Lower leg skin (tissue), 3 donors: Measurements from ENCODE around the gene DOCK11.

Source experiments
- CTCF ChIP-seq, 3 donors: fragments of 450-650 bp; IDR thresholded peaks; one replicate each; pipeline ENCODE4 v1.5.1; 2016; ENCODE audit warnings: antibody characterized with exemption in 3 of 3, mild to moderate bottlenecking in 3 of 3, moderate library complexity in 2 of 3
- POLR2A ChIP-seq, 2 donors: fragments of 450-650 bp; IDR thresholded peaks; one replicate each; pipeline ENCODE4 v1.6.1; 2016 to 2017; ENCODE audit warnings: antibody characterized with exemption in 2 of 2, mild to moderate bottlenecking in 1 of 2, moderate library complexity in 1 of 2

- no peak for TF ChIP-seq CTCF (IDR thresholded peaks at IDR 0.05)
- TF ChIP-seq POLR2A (IDR thresholded peaks at IDR 0.05): no peak
Measured at GRCh38 chrX:118682258-118683014, 186.8 kb downstream of the DOCK11 start.
